Right lobe of liver (tissue), 4 donors: ENCODE data around the gene LTB.

Experiments used
- POLR2A ChIP-seq: fragments of 450-650 bp; IDR thresholded peaks from one replicate; pipeline ENCODE4 v1.6.1; 2017; ENCODE audit warnings: antibody characterized with exemption, mild to moderate bottlenecking
- TF ChIP-seq, protein P1 (sequence below), 4 donors: fragments of 200-600 bp in 3 of 4; fragments of 450-650 bp in 1 of 4; IDR thresholded peaks; one replicate each; pipeline versions ENCODE4 v1.5.1 to v1.8.0; 2016 to 2022; ENCODE audit warnings: antibody characterized with exemption in 4 of 4, mild to moderate bottlenecking in 2 of 4
- donor health status: DM: no; HTN: no; CAD: no.
- donor health status: DM: no; HTN: no; CAD: no.
- donor health status: DM: no; HTN: yes; CAD: no.

DNA sequence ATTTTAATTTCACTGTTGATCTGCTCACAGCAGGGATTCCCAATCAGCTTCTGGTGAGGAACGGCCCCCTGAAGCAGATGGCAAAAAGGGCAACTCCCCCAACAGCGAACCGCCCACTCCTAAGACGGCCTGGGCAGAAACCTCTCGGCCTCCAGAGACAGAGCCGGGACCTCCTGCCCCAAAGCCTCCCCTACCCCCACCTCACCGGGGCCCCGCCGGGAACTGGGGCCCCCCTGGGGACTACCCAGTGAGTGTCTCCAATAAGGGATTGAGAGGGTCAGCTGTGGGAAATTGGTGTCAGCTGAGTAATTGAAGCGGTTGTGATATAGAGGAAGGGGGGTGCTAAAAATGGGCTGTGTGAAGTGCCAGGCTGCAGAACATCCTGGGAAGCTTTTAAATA lies 44.7 kb upstream of the LTB start:
- TF ChIP-seq, protein P1, sequence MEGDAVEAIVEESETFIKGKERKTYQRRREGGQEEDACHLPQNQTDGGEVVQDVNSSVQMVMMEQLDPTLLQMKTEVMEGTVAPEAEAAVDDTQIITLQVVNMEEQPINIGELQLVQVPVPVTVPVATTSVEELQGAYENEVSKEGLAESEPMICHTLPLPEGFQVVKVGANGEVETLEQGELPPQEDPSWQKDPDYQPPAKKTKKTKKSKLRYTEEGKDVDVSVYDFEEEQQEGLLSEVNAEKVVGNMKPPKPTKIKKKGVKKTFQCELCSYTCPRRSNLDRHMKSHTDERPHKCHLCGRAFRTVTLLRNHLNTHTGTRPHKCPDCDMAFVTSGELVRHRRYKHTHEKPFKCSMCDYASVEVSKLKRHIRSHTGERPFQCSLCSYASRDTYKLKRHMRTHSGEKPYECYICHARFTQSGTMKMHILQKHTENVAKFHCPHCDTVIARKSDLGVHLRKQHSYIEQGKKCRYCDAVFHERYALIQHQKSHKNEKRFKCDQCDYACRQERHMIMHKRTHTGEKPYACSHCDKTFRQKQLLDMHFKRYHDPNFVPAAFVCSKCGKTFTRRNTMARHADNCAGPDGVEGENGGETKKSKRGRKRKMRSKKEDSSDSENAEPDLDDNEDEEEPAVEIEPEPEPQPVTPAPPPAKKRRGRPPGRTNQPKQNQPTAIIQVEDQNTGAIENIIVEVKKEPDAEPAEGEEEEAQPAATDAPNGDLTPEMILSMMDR (IDR thresholded peaks at IDR 0.05): no peak
- TF ChIP-seq POLR2A: no peak
